ENCODE measurements around the gene MAPK12. TPM values are rescaled to one million over a fixed set of nuclear protein-coding genes. Genes with fewer than 3 reads are reported as not detected.

The MAPK12 gene
- total and polyA plus RNA-seq, 10 of the 15 experiments (the other 5 are each of a cell fraction or from before 2014, with no cell fraction given), result 1.1 to 38.9 (median 16.3) TPM

GRCh38 chr22:50216055-50216683, 45.3 kb downstream of the MAPK12 start:
- intact Hi-C loops (cut with micrococcal nuclease; ENCODE audit: unreplicated experiment), result no loop called here
- 91% methylated on average over 15 of the region's 15 CpGs for WGBS (ENCODE audit: insufficient coverage, insufficient replicate concordance, low lambda C conversion rate, missing lambda C conversion rate)

More at GRCh38 chr22:50216055-50216683, 45.3 kb downstream of the MAPK12 start:
- Histone ChIP-seq H2AFZ (ENCODE audit: control insufficient read depth, low read depth, low read length) (no peak overlapping the region), H3K9me3 (replicated peaks; ENCODE audit: control insufficient read depth, insufficient read depth, low read length) (no peaks in the 10 kb centered on the region), H3K9ac (ENCODE audit: control insufficient read depth, insufficient read depth, low read length) (no peak overlapping the region), H3K4me2 (ENCODE audit: control insufficient read depth, insufficient read depth) (no peak overlapping the region), H4K20me1 (ENCODE audit: control insufficient read depth, insufficient read depth) (no peaks in the 10 kb centered on the region), H3K79me2 (ENCODE audit: control insufficient read depth, insufficient read depth, low read length) (no peaks in the 10 kb centered on the region; the same call in 1 of the 2 replicates), H3K27me3 (replicated peaks in 1 of 2; ENCODE audit: control insufficient read depth in 2 of 2, insufficient read depth in 2 of 2, low read length in 1 of 2) (no peaks in the 10 kb centered on the region), H3K36me3 (ENCODE audit: control insufficient read depth in 2 of 2, insufficient read depth in 2 of 2, low read length in 1 of 2) (peaks cover 26 to 52% of the 10 kb centered on the region in 2 experiments; a peak in 3 of 4 replicates), H3K27ac (ENCODE audit: control insufficient read depth, insufficient read depth) (no peak overlapping the region), H3K4me3 (no peak overlapping the region), H3K4me1 (ENCODE audit: control insufficient read depth, insufficient read depth, low read length) (no peaks in the 10 kb centered on the region)
- CTCF ChIA-PET, result interaction anchor here (1.1 kb wide), 1 partner anchor 68 kb away, joined by 3 read pairs; no protein-coding TSS in a partner anchor
- no TSS peak for BruUV-seq (replicated peaks)
- ATAC-seq, result no peak
- SMC1A ChIA-PET (ENCODE audit: uncharacterized antibody, unreplicated experiment), result no interaction called here
- no peak for DNase-seq (ENCODE audit: low read depth, low spot score)
- POLR2A ChIA-PET, result no interaction called here
- TF ChIP-seq SP1 (IDR thresholded peaks at IDR 0.05; ENCODE audit: low read depth, low read length) (no peak), YBX1 (IDR thresholded peaks at IDR 0.05) (no peak), NR2C1 (IDR thresholded peaks at IDR 0.05) (no peak), POLR2A (IDR thresholded peaks at IDR 0.05; ENCODE audit: low read depth, low read length) (no peak; the same call in 1 of the 2 replicates), ZNF274 (IDR thresholded peaks at IDR 0.05; ENCODE audit: insufficient read depth, insufficient read length) (no peak), MYB (IDR thresholded peaks at IDR 0.05; ENCODE audit: borderline replicate concordance, low read depth, low read length) (no peak), EGR1 (IDR thresholded peaks at IDR 0.05; ENCODE audit: borderline replicate concordance in 1 of 2, low read depth in 2 of 2, low read length in 2 of 2) (no peak), STAT1 (conservative IDR thresholded peaks at IDR 0.05) (no peak), SREBF1 (IDR thresholded peaks at IDR 0.05; ENCODE audit: low read length) (no peak), MXI1 (IDR thresholded peaks at IDR 0.05; ENCODE audit: low read depth, low read length) (no peak), ATF7 (IDR thresholded peaks at IDR 0.05; ENCODE audit: low read depth) (no peak), CREB1 (IDR thresholded peaks at IDR 0.05; ENCODE audit: low read depth) (no peak), RAD51 (IDR thresholded peaks at IDR 0.05) (no peak)
- TF ChIP-seq, protein P1, sequence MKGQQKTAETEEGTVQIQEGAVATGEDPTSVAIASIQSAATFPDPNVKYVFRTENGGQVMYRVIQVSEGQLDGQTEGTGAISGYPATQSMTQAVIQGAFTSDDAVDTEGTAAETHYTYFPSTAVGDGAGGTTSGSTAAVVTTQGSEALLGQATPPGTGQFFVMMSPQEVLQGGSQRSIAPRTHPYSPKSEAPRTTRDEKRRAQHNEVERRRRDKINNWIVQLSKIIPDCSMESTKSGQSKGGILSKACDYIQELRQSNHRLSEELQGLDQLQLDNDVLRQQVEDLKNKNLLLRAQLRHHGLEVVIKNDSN (IDR thresholded peaks at IDR 0.05; ENCODE audit: borderline replicate concordance, extremely low read length, insufficient read depth, low read depth, low read length), result no peak
- TF ChIP-seq, protein P2, sequence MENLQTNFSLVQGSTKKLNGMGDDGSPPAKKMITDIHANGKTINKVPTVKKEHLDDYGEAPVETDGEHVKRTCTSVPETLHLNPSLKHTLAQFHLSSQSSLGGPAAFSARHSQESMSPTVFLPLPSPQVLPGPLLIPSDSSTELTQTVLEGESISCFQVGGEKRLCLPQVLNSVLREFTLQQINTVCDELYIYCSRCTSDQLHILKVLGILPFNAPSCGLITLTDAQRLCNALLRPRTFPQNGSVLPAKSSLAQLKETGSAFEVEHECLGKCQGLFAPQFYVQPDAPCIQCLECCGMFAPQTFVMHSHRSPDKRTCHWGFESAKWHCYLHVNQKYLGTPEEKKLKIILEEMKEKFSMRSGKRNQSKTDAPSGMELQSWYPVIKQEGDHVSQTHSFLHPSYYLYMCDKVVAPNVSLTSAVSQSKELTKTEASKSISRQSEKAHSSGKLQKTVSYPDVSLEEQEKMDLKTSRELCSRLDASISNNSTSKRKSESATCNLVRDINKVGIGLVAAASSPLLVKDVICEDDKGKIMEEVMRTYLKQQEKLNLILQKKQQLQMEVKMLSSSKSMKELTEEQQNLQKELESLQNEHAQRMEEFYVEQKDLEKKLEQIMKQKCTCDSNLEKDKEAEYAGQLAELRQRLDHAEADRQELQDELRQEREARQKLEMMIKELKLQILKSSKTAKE (IDR thresholded peaks at IDR 0.05; ENCODE audit: low read depth, poor library complexity, severe bottlenecking), result no peak
- FAIRE-seq, result no peak
- RAD21 ChIA-PET (ENCODE audit: unreplicated experiment), result no interaction called here
- in situ Hi-C loops (cut with MboI), result no loop called here
